ENCODE data around the gene ZNF227. TPM values are rescaled to one million over a fixed set of nuclear protein-coding genes. Genes with fewer than 3 reads are reported as not detected.

Gene ZNF227
- total RNA-seq, 1 donor from 2014 or later: 15.8 TPM

- FAIRE-seq: no peak
These were observed 31.4 kb upstream of the ZNF227 start for GRCh38 chr19:44180968-44181367.

GRCh38 chr19:44182145-44182544, 30.2 kb upstream of the ZNF227 start:
- no peaks in the 10 kb centered on the region for H3K27me3 ChIP-seq (ENCODE audit: control insufficient read depth, insufficient read depth, low read length)
- no peaks in the 10 kb centered on the region for H3K36me3 ChIP-seq (ENCODE audit: control insufficient read depth, insufficient read depth, low read length)
- DNase-seq (ENCODE audit: low read depth): no peak
- no peak overlapping the region for H3K4me3 ChIP-seq (ENCODE audit: low read depth, low read length)
- TF ChIP-seq, protein P1, sequence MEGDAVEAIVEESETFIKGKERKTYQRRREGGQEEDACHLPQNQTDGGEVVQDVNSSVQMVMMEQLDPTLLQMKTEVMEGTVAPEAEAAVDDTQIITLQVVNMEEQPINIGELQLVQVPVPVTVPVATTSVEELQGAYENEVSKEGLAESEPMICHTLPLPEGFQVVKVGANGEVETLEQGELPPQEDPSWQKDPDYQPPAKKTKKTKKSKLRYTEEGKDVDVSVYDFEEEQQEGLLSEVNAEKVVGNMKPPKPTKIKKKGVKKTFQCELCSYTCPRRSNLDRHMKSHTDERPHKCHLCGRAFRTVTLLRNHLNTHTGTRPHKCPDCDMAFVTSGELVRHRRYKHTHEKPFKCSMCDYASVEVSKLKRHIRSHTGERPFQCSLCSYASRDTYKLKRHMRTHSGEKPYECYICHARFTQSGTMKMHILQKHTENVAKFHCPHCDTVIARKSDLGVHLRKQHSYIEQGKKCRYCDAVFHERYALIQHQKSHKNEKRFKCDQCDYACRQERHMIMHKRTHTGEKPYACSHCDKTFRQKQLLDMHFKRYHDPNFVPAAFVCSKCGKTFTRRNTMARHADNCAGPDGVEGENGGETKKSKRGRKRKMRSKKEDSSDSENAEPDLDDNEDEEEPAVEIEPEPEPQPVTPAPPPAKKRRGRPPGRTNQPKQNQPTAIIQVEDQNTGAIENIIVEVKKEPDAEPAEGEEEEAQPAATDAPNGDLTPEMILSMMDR (IDR thresholded peaks at IDR 0.05; ENCODE audit: insufficient read depth, low read length, severe bottlenecking): no peak
- FAIRE-seq: no peak

More at GRCh38 chr19:44180968-44181367, 31.4 kb upstream of the ZNF227 start:
- TF ChIP-seq, protein P1 (IDR thresholded peaks at IDR 0.05; ENCODE audit: insufficient read depth, low read length, severe bottlenecking): no peak
- Histone ChIP-seq H3K27me3 (ENCODE audit: control insufficient read depth, insufficient read depth, low read length) (no peaks in the 10 kb centered on the region), H3K36me3 (ENCODE audit: control insufficient read depth, insufficient read depth, low read length) (peaks cover 2% of the 10 kb centered on the region), H3K4me3 (ENCODE audit: low read depth, low read length) (no peak overlapping the region)
- DNase-seq (ENCODE audit: low read depth): no peak

DNA sequence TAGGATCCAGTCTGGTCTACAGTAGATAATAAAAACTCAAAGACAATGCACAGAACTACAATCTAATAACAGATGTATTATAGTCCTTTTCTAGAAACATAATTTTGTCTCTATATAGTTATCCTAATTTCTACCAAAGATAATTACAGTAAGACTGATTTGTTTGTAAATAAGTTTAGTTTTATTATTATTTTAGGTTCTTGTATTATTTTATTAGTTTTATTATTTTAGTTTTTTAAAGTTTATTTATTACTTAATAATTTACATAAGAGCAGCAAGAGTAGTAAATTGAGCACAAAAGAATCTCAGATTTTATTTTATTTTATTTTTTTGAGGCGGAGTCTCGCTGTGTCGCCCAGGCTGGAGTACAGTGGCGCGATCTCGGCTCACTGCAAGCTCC, 22.3 kb upstream of the ZNF227 start:
- Histone ChIP-seq H3K36me3 (ENCODE audit: control insufficient read depth, insufficient read depth, low read length) (no peaks in the 10 kb centered on the region), H3K4me3 (ENCODE audit: low read depth, low read length) (no peak overlapping the region), H3K27me3 (ENCODE audit: control insufficient read depth, insufficient read depth, low read length) (no peaks in the 10 kb centered on the region)
- TF ChIP-seq, protein P1 (IDR thresholded peaks at IDR 0.05; ENCODE audit: insufficient read depth, low read length, severe bottlenecking): no peak
- DNase-seq (ENCODE audit: low read depth) (no peak), FAIRE-seq (no peak)

DNA sequence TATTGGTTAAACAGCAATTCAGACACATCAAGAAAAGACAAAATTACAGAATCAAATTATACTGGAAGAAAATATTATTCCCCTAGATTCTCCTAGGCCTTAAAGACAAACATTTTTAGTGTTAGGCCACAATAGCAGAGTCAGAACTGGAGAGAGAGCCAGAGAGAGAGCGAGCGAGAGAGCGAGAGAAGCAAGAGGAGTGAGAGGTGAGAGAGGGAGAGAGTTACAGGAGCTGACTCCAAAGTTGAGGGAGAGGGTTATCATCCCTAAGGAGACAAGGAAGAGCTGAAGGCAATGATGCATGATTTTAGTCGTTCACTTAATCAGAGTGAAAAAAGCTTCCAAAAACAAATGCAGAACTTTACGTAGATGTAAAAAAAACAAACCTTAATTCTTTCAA, 20.2 kb upstream of the ZNF227 start:
- Histone ChIP-seq H3K36me3 (ENCODE audit: control insufficient read depth, insufficient read depth, low read length) (no peaks in the 10 kb centered on the region), H3K4me3 (ENCODE audit: low read depth, low read length) (no peak overlapping the region), H3K27me3 (ENCODE audit: control insufficient read depth, insufficient read depth, low read length) (no peaks in the 10 kb centered on the region)
- TF ChIP-seq, protein P1 (IDR thresholded peaks at IDR 0.05; ENCODE audit: insufficient read depth, low read length, severe bottlenecking): no peak
- DNase-seq (ENCODE audit: low read depth) (no peak), FAIRE-seq (no peak)

DNA sequence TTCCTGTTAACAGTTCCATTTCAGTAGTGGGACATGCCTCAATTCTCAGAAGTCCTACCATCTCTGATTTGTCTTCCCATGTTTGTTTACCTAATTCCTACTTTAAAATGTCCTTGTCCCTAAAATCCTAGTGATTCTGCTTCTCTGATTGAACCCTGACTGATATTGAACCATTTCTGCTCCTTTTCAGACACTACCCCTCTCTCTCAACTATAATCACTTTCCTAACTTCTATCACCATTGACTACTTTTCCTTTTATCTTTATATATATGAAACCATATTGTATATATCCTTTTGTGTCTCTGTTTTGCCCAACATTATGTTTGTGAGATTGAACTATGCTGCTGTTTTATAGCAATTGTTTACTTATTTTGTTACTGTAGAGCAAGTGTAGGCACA, 15.6 kb upstream of the ZNF227 start:
- DNase-seq (ENCODE audit: low read depth) (no peak), FAIRE-seq (no peak)
- no peaks in the 10 kb centered on the region for H3K36me3 ChIP-seq (ENCODE audit: control insufficient read depth, insufficient read depth, low read length)
- TF ChIP-seq, protein P1 (IDR thresholded peaks at IDR 0.05; ENCODE audit: insufficient read depth, low read length, severe bottlenecking): no peak
- H3K4me3 ChIP-seq (ENCODE audit: low read depth, low read length): no peak overlapping the region
- H3K27me3 ChIP-seq (ENCODE audit: control insufficient read depth, insufficient read depth, low read length): no peaks in the 10 kb centered on the region

- TF ChIP-seq, protein P1 (IDR thresholded peaks at IDR 0.05; ENCODE audit: insufficient read depth, low read length, severe bottlenecking): no peak
- Histone ChIP-seq H3K36me3 (ENCODE audit: control insufficient read depth, insufficient read depth, low read length) (no peaks in the 10 kb centered on the region), H3K4me3 (ENCODE audit: low read depth, low read length) (no peak overlapping the region), H3K27me3 (ENCODE audit: control insufficient read depth, insufficient read depth, low read length) (no peaks in the 10 kb centered on the region)
- DNase-seq (ENCODE audit: low read depth): peak; percentile 37
- no peak for FAIRE-seq
These were observed 9.9 kb upstream of the ZNF227 start for GRCh38 chr19:44202470-44202869.

All from bronchial epithelial cell (primary cell).